ENCODE measurements around the gene CITED2.
"Not testable (repeated sequence)": the region's sequence is repeated elsewhere in the genome, so short reads cannot be mapped to it uniquely, and the experiment has no call there.

Gene CITED2, protein sequence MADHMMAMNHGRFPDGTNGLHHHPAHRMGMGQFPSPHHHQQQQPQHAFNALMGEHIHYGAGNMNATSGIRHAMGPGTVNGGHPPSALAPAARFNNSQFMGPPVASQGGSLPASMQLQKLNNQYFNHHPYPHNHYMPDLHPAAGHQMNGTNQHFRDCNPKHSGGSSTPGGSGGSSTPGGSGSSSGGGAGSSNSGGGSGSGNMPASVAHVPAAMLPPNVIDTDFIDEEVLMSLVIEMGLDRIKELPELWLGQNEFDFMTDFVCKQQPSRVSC

DNA sequence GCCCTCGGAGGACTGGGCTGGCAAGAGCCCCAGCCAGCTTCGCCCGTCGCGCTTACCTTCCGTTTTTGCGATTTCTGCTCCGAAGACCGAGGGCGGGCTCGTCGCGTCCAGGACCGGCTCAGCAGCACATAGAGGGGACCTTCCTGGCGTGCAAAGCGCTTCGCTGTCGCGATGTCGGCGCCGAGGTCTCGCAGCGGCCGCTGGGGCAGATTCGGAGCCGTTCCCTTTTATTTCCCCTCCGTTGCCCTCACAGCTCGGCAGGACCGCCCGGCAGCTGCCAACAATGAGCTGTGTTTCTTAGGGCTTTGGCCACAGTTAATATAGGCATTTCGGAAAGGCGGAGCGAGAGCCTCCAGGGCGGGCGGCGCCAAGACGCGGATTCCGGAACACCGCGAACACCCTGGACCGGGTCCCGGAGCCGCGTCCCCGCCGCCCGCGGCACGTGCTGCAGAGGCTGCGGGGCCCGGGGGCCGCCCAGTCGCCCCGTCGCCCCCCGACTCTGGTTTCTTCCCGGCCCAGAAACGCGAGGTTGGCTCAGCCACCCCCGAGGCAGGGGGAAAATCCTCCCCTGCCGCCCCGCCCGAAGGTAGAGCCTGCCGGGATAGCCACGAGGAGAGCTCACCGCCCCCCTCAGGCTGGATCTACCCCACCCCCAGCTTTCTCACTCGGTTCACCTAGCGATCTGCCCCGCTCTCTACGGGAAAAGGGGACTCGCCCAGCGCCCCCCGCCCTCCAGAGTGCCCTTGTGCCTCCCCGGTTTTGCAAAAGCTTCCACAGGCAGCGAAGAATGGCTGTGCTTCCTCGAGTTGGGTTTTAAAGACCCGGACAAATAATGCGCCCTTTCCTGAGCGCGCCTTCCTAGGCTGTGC lies at the start of gene CITED2:
Gene CITED2 (minus strand): TSS at position 292 of the 869 bp plus-strand sequence. CDS start 704 bp downstream, outside the sequence.
- DNase-seq = peak; percentile 86

DNA sequence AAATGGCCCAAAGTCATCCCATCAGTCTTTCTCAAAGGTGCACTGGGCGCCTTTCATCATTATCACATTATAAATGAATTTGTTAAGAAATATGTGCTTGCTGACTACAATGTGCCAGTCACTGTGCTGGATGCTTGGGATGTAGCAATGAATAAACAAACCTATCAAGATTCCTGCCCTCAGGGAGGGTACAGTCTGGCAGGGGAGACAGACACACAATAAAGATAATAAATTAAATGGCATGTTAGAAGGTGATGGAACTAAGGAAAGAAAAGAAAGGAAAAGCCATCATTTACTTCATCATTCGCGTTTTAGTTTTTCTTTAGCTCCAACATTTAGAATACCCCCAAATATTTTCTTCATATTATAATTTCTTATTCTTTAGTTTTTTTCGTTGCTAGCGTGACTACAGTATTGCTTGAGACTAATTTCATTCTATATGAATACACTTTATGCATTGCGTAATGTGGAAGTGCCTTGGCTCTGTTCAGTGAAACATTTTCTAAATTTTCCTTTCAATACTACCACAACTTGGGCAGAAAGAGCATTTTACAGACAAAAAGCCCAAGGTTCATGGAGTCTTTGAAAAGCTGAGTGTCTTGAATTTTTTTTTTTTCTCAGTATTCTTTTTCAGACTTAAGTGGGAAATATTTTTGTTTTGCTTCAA lies 48.7 kb upstream of the CITED2 start:
- DNase-seq = no peak

DNA sequence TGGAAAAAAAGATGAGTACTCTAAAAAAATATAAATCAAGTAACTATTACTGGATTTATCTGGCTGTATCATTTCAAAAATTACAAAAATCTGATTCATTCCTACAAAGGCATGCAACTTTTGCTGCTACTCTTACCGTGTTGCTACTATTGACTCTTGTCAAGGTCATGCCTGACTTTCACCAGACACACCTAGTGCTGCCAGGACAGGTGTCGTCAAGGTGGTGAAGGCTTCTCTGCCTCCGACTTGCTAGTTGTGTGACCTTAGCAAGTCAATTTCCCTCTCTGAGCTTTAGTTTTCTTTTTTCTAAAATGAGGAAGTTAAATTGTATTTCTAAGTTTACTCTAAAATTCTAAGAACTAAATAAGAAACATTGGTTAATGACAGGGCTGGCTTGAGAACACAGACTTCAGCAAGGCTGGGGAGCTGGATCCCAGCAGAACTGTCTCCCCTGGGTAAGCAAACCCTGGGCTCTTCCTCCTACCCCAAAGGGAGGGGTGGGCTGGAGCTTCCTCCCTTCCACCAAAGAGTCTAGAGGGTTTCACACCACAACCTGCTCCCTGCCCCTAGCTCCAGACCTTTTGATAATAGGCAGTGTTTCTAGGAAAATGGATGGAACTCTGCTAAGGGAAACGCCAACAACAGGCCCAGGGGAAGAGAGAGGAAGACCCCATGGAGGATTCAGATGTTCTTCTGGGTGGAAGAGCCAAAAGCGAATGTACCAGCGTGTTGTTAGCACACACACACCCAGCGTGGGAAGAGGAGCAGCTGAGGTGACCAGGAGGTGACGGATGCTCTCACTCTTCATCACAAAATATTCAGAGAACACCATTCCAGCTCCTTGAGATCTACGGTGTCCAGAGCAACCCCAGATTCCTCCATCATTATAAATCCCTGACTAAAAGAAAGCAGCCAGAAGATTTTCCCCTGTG lies 47.9 kb upstream of the CITED2 start:
- DNase-seq = no peak

DNA sequence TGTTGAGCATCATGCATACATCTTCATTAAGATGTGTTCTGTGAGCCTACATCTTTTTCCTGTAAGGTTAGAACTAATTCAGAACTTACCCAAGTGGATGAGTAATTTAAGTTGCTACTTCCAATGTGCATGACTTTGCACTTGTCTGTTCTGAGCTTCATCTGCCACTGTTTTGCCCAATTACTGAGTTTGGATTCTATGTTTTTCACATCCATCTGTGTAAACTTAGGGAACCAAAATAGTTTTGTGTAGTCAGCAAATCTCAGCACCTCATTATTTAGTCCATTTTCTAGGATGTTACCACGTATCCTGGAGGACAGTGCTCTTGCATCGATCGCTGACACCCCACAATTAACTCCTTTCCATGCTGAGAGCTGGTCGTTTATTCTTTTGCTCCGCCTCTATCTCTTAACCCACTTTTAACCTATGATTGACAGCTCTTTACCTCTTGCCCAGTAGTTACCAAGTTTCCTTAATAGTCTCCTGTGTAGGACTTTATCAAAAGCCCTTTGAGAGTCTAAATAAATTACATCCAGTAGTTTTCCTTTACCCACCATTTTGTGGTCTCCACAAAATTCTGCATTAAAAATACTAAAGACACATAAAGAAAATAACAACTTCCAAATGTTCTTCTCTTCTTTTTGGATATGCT lies 44.2 kb upstream of the CITED2 start:
- no peak for DNase-seq

DNA sequence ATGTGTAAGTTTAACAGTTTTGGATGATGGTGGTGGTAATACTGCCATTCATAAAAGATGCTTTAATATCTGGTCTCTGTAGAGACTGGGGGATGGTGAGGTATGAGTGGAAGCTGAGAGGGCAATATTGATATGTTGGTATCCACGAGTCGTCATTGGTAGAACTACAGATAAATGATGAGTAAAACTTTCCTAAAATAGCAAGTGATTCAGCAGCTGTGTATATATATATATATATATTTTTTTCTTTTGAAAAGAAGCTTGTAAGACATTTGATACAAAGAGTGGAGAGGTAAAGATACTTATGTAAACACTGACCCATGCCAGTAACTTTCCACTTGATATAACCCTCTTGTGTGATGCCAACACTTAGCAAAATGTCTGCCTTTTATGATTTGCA lies 41.7 kb upstream of the CITED2 start:
- no peak for DNase-seq

DNA sequence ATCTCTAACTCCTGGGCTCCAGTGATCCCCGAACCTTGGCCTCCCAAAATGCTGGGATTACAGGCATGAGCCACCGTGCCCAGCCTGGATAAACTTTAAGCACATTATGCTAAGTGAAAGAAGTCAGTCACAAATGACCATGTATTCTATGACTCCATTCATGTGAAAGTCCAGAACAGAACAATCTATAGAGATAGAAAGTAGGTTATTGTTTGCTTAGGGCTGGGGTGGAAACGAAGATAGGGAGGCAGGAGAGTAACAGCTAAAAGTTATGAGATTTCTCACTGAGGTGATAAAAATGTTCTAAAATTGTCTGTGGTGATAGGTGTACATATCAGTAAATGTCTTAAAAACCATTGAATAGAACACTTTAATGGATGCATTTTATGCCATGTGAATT lies 40.9 kb upstream of the CITED2 start:
- no peak for DNase-seq

DNA sequence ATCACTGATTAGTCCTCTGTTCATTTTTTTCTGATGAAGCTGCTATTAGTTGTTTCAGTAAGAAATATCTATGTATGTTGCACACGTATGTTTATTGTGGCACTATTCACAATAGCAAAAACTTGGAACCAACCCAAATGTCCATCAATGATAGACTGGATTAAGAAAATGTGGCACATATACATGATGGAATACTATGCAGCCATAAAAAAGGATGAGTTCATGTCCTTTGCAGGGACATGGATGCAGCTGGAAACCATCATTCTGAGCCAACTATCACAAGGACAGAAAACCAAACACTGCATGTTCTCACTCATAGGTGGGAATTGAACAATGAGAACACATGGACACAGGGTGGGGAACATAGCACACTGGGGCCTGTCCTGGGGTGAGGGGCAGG lies 37.7 kb upstream of the CITED2 start:
- not testable (repeated sequence) for DNase-seq

DNA sequence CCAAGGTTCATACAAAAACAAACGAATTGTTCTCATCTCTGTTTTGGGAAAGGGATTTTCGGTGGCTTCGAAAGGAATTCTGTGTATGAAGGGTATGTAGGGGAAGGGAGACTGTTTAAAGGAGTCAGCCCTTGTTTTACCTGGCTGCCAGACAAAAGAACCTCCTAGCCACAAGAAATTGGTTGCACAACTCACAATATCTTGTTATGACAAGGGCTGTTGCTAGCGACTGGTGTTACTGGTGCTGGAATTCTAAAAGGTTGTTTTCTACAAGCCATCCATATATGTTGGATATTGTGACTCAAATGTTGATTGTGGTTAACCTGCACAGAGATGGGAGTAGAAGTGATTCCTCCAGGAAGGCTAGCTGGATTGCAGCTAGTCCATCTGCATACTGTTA lies 34.6 kb upstream of the CITED2 start:
- DNase-seq = no peak

DNA sequence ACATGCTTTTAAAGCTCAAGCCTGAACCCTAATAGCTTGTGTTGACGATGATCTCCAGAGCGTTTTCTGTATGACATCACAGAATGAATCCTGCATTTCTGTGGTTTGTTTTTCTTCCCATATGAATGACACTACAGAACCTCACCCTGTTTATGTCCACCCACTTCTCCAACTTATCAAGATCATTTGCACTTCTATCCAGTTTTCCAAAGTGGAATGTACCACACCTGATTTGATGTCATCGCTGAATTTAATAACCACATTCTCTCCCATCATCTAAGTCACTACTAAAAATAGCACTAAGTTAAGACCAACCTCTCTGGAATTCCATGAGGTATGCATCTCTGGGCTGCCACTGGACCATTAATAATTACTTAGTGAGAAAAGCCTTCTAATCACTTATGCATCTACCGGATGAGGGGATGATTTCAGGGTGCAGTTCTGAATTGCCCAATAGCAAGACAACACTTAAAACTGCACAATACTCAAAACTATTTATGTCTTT lies 33.3 kb upstream of the CITED2 start:
- no peak for DNase-seq

DNA sequence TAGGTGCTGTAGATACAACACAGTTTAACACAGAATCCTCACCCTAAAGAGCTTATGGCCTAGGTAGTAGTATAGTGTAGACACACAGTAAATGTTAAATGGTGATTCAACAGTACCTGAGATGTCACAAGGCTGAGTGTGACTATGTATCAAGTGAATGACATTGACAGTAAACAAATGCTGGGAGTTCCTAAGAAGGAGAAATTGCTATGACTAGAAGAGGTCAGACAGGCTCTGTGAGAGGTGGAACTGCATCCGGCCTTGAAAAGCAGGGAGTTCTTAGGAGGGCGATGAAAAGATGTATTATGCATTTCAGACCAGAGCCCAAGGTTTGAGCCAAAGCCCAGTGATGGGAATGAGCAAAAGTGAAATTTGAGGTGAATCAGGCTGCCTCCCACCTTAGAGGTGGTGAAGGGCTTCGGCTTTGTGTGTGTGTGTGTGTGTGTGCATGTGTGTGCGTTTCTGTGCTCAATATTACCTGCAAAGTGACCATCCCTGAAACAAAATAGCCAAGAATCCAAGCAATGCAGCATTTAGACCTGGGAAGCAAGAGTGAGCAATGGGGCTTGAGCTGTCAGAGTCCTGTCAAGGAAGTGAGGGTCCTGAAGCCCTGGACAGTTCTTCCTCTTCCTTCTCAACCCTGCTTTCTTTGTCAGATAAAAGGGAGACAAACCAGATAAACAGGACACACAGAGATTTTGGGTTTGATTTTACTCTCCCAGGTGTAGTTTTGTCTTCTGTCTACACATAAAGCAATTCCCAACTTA lies 32.3 kb upstream of the CITED2 start:
- no peak for DNase-seq

DNA sequence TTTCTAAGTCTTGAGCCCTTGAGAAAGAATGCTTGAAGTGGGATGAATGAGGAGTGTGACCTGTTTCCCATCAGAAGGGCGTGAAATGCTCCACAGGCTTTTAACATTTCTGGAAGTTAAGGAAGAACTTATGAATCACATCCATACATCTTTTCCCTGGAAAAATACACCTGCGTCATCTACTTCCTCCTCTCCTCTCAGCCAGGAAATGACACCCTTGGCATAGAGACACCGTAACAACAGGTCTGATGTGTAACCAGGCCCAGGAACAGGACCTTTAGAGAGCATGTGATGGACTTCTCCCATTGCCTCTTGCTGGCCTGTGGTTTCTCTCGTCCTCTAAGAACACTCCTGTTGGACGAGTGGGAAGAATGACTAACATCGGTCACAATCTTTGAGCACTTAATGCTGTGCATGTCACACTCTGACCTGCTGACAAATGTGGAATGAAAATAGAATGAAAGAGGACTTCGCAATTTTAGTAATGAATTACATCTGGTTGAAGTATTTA lies 28.5 kb upstream of the CITED2 start:
- no peak for DNase-seq

DNA sequence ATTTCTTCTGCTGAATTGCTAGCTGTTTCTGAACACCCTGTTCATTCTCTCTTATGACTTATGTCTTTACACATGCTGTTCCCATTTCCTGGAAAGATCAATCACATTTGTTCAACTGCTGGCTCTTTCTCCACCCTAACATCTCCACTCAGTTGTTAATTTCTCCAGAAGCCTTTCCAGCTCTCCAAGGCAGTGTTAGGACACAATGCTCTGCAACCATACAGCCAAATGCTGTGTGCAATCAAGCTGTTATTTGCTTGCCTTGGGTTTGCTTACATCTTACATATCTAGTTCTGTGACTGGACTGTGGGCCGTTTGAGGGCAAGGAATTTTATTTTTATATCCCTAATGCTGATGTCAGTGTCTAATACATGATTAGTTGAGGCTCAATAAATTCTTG lies 24.2 kb upstream of the CITED2 start:
- no peak for DNase-seq

DNA sequence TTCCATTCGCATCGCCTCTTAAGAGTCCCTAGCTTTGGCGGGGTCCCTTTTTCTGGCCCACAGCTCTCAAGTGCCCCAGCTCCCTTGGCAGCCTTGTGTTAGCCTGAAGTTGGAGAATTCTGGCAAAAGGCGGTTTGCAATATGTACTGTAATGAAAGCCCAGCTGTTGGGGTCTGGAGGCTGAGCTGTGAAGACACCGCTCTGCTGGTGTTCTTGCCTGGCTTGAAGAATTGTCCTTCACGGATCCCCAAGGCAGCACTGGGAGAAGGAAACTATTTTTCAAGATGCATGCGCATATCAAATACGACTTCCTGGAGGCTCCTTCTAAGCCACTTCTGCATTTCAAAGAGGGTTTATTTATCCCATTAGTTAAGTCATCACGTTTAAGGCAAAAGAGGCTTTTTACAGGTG lies 21.4 kb upstream of the CITED2 start:
- no peak for DNase-seq

DNA sequence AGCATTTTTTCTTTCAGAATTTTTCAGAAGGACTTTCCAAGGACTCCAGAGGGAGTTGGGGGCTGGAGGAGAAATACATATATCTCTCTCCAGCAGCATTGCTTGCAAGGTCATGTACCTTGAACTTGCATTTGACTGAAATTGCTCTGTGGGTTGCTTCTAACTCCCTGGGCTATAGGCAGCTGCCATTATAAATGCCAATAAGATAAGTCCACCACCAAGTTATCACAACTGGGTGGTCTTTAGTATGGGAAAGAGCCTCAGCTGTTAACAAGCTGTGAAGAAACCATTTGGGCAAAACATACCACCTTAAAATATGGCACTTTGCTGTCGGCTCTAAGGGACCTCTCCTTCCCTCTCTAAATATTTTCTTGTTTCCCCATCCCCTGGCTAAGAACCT lies 20.9 kb upstream of the CITED2 start:
- DNase-seq = no peak

DNA sequence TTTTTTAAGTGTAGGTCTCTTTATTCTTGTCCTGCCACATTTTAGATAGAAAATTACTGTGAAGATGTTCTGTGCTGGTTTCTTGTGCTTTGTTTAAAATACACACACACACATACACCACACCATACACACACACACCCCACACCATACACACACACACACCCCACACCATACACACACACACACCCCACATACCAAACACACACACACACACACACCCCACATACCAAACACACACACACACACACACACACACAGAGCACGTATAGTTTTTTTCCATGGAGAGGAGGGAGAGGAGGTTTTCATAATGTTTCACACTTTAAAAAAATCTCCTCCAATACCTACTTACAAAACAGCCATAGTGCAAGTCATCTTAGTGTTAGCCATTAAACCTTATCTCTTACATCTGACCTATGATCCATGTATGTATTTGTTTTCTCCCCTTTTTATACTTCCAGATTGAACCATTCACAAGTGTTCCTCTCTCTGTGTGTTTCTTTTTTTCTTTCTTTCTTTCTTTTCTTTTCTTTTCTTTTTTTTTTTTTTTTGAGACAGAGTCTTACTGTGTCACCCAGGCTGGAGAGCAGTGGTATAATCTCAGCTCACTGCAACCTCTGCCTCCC lies 19.7 kb upstream of the CITED2 start:
- no peak for DNase-seq

DNA sequence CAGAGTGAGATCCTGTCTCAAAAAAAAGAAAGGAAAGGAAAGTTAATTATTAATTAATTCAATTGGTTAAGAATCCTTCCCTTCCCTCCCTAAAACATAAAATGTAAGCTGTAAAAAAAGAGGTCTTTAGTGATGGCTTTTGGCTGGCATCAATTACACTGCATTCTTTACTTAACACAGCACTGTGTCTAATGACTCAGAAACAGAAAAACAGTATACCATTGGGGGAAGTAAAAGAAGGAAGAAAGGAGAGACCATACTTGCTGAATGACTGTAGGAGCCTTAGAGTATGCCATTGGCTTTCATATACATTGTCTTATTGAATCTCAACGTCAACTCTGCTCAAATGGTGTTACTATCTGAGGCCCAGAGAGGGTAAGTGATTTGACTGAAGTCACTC lies 18.3 kb upstream of the CITED2 start:
- no peak for DNase-seq

DNA sequence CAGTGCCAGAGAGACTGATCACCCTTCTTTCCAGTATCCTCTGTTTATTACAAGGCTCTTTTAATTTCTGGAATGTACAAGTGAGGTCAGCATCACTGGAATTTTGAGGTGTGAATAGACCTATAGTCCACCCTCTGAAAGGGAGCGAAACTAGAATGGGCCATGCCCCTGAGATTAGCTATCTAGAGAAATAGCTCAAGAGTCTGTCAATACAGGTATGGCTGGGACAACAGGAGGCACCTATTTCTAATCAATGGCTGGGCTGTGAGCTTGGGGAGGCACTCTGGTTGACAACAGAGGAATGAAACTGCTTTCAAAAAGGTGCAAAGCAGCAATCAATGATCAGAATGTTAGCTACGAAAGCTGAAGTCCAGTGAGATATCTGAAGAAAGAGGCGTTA lies 17.3 kb upstream of the CITED2 start:
- no peak for DNase-seq

DNA sequence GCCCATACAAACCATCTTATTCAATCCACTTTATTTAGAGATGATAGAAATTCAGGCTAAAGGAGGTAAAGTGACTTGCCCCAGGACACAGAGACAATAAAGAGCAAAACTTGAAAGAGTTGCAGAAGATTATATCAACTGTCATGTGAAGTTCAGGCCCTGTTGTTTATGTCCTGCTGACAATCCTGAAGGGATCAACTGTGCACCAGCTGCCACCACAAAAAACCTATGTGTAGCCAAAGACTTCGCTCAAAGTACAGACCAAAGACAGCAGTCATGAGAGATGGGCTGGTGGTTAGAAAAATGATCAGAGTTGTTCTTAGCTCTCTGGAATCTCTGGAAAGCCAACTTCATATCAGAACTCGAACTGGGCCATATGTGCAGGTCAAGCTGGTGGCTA lies 16.0 kb upstream of the CITED2 start:
- DNase-seq = no peak

DNA sequence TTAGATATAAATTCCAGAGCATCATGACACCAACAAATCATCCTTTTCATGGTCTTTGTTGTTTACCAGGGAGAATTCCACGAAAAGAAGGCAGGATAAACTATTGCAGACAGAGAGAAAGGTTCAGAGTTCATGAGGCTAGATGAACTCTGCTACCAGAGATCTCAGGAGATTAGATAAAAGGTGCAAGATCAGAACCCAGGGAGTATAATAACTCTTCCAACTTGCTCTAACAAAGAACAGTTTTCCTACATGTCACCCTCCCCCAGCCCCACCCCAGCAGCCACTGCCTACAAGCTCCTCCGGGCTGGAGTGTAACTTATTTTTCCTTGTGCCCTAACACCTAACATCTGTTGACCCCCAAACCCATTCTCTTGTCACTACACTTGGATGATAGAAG lies 13.9 kb upstream of the CITED2 start:
- DNase-seq = no peak

DNA sequence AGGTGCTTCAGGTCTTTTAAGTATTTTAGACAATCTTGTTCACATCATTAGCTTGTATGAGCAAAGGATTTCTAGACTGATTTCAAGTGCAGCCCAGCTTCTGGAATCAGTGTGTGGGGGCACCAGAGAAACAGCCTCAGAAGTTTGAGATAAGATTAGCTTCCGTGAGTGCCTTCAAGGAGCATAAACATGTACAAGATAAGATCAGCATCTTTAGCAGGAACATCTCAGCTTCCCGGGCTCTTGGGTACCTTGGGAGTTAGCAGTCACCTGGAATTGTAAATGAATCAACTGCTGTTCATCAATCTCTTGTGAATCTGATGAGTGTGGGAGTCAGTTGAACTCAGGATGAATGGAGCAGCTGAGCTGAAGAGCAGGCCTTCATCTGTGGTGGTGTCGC lies 12.0 kb upstream of the CITED2 start:
- no peak for DNase-seq
